KOPT-K1 (cell line): ENCODE data around the gene SPEN.
"Not testable (repeated sequence)": the region's sequence is repeated elsewhere in the genome, so short reads cannot be mapped to it uniquely, and the experiment has no call there.

Experiments used
- H3K27ac ChIP-seq: fragments of 200-600 bp; sonication (generic); 2 replicates; pipeline ENCODE4 v1.5.1; 2016; ENCODE audit warnings: antibody characterized with exemption, mild to moderate bottlenecking, low read depth, low read length; ENCODE audit not compliant: poor library complexity, severe bottlenecking
- H3K36me3 ChIP-seq: fragments of 200-600 bp; sonication (generic); 2 replicates; pipeline ENCODE4 v1.5.1; 2017; ENCODE audit warnings: antibody characterized with exemption, mild to moderate bottlenecking, low read length, moderate library complexity; ENCODE audit not compliant: insufficient read depth
- H3K9me3 ChIP-seq: fragments of 200-600 bp; sonication (generic); 2 replicates; pipeline ENCODE4 v1.5.1; 2017; ENCODE audit warnings: antibody characterized with exemption, low read length, mild to moderate bottlenecking; ENCODE audit not compliant: insufficient read depth, poor library complexity, severe bottlenecking

SPEN gene

DNA sequence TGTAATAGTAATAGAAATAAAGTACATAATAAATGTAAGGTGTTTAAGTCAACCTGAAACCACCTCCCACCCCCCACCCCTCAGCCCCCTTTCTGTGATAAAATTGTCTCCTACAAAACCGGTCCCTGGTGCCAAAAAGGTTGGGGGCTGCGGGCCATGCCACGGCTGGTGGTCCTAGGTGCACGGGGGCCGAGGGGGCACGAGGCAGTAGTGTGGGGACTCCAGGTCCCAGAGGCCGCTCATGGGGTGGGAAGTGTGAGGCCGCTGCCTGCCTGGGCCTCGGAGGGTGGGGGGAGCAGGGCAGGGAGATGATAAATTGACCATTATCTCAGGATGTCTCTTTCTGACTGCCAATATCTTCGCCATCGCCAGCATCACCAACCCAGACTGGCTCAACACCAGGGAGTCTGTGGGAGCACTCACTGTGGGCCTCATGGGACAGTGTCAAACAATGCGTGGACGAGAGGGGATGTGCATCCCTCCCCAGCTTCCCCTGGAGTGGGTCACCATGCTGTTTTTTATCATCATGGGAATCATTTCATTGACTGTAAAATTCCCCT, 121.9 kb downstream of the SPEN start:
- Histone ChIP-seq H3K36me3 (peaks cover 75% of the 10 kb centered on the region), H3K9me3 (no peaks in the 10 kb centered on the region), H3K27ac (no peak overlapping the region)

DNA sequence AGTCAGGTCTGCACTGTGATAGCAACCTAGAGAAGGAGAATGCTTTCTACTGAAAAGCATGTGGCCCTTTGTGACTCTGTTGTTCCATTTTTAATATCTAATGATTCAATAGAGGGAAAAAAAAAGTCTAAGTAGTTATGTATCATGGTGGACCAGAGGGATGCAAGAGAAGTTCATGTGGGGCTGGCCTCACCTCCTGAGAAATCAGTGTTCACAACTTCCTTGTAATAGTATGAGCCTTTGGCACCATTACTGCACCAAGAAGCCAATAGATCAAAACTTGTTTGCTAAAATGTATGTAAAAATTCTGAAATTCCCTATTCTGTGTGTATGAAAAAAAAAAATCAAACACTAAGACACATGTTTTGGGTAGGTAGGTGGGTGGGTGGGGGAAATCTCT, 123.4 kb downstream of the SPEN start:
- no peak overlapping the region for H3K27ac ChIP-seq
- H3K9me3 ChIP-seq: no peaks in the 10 kb centered on the region
- H3K36me3 ChIP-seq: peaks cover 69% of the 10 kb centered on the region

DNA sequence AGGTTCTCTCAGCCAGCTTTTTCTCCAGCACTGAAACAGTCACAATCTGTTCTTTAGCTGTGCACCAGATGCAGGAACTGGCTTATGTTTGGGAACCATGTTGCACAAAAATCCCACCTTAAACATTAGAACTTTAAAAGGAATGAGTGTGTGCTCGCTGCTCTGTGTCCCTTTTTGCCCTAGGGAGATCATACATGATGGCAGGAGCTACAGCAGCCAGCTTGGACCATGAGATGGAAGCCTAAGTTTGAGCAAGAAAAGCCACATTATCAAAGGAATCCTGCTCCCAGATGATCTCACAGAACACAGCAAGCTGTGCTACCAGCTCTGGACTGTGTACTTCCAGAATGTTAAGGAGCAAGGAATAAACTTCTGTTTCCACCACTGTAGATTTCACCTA, 124.9 kb downstream of the SPEN start:
- Histone ChIP-seq H3K9me3 (peaks cover 6% of the 10 kb centered on the region), H3K36me3 (peaks cover 56% of the 10 kb centered on the region)

DNA sequence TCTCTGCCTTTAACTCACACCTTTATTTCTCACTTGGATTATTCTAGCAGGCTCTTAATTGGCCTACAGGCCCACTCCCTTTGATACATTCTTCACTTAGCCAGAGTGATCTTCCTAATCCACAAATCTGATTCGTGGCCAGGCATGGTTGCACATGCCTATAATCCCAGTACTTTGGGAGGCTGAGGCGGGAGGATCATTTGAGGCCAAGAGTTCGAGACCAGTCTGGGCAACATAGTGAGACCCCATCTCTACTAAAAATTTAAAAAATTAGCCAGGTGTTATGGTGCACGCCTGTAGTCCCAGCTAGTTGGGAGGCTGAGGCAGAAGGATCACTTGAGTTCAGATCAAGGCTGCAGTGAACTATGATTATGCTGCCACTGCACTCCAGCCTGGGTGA, 126.3 kb downstream of the SPEN start:
- peaks cover 44% of the 10 kb centered on the region for H3K36me3 ChIP-seq
- peaks cover 6% of the 10 kb centered on the region for H3K9me3 ChIP-seq
- H3K27ac ChIP-seq: no peak overlapping the region

More for the DNA sequence above, 124.9 kb downstream of the SPEN start:
- no peak overlapping the region for H3K27ac ChIP-seq

DNA sequence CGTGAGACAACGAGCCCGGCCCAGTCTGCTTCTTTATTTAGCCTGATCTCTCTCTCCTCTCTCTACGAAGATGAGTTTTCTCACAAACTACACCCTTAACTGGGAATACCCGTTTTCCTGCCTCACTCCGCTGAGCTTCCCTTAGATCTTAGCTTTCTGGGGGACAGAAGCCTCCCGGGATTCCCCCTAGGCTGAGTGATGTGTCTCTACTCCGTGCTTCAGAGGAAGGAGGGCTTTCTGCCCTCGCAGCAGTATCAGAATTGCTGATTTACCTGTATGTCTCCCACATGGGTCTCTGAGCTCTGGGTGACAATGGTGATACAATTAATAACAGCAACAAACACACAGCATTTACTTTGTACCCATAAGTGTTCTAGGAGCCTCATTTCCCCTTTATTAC, 127.3 kb downstream of the SPEN start:
- peaks cover 6% of the 10 kb centered on the region for H3K9me3 ChIP-seq
- peaks cover 33% of the 10 kb centered on the region for H3K36me3 ChIP-seq
- H3K27ac ChIP-seq: peak overlapping the region; percentile 75

DNA sequence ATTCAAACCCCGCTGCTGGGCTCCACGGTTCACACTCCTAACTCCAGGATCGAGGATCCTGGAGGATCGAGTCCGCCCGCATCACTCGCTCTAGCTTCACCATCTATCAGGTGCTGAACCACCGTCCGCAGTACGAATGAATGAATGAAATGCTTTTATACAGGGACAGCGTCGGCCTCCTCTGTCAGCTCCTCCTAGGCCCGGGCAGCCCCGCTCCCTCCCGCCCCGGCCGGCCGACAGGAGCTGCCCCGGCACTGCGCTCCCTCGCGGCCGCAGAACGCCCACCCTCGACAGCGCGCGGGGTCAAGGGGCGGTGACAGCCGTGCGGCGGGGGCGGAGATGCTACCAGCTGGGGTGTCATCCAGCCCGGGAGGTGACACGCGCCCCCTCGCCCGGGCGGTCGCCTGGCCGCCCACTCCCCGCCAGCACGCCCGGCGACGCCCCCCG, 127.9 kb downstream of the SPEN start:
- peak overlapping the region; percentile 75 for H3K27ac ChIP-seq
- peaks cover 6% of the 10 kb centered on the region for H3K9me3 ChIP-seq
- peaks cover 28% of the 10 kb centered on the region for H3K36me3 ChIP-seq

DNA sequence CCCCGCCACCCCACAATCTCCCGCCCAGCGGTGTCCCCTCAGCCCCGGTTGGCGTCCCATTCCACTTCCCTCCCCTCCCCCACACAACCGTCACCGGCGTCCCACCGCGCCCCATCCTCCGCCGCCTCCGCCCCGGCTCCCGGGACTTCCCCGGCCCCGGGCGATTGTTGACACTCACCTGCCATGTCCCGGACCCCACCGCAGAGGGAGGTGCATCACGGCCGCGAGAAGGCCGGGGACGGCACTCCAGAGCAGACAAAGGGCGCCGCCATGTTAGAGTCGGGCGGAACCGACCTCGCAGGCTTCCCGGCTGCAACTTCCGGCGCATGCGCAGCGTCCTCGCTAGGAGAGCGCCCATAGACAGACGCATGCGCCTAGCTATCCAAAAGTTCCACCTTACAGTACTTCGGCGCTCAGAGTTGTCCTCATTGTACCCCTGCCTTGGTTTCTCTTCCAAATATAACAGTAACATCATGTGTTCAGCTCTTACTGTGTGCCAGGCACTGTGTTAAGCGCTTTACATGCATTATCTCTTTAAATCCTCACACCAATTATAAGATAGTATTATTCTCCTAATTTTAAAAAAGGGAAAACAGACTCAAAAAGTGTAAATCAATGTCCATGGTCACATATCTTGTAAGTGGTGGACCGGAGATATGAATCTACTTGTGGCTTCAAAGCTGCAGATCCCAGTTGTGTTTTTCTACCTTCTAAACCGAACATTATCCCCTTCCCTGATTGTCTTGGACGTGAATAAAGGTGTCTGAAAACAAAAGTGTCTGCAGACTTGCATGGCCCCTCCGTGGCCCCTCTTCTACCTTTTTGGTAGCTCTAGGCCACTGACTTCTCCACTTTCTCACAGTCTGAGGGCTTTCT, 128.5 kb downstream of the SPEN start, which contains the start of gene ZBTB17:
Gene ZBTB17, minus strand, starts transcription at position 297 of the 876 bp plus-strand sequence. CDS start 27,606 bp downstream, outside the sequence.
- Histone ChIP-seq H3K9me3 (peaks cover 6% of the 10 kb centered on the region), H3K27ac (peak within 1 kb of the TSS; percentile 75), H3K36me3 (peaks cover 21% of the 10 kb centered on the region)

DNA sequence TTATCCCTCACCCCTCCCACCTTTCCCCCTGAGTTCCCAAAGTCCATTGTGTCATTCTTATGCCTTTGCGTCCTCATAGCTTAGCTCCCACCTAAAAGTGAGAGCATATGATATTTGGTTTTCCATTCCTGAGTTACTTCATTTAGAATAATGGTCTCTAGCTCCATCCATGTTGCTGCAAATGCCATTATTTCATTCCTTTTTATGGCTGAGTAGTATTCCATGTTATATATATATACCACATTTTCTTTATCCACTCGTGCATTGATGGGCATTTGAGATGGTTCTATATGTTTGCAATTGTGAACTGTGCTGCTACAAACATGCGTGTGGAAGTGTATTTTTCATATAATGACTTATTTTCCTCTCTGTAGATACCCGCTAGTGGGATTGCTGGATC, 130.4 kb downstream of the SPEN start:
- not testable (repeated sequence) for H3K36me3 ChIP-seq, H3K27ac ChIP-seq
- peaks cover 19% of the 10 kb centered on the region for H3K9me3 ChIP-seq

DNA sequence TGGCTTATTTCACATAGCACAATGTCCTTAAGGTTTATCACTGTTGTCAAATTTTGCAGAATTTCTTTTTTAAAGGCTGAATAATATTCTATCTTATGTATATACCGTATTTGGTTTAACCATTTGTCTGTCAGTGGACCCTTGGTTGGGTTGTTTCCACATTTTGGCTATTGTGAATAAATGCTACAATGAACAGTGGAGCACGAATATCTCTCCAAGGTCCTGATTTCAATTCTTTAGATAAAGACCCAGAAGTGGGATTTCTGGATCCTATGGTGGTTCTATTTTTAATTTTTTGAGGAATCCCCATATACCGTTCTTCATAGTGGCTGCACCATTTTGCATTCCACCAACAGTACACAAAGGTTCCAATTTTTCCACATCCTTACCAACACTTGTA, 134.2 kb downstream of the SPEN start:
- Histone ChIP-seq H3K27ac (no peak overlapping the region), H3K36me3 (no peaks in the 10 kb centered on the region), H3K9me3 (peaks cover 18% of the 10 kb centered on the region)

DNA sequence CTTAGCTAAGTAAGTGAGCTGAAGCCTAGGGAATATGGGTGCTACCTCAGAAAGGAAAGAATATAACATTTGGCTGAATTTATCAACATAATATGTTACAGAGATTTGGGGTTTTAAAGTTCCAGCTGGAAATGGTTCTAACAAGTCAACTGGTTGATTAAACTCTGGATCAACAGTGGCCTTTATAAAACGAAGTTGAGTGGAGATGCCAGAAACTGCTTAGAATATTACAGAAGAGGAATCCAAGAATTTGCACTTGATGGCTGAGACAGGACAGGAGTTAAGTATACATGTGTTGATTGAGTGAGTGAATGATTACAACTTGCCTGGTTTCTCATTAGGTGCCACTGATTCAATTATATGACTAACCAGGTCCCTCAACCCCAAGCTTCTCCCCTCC, 135.8 kb downstream of the SPEN start:
- no peaks in the 10 kb centered on the region for H3K36me3 ChIP-seq
- H3K27ac ChIP-seq: no peak overlapping the region
- H3K9me3 ChIP-seq: peaks cover 17% of the 10 kb centered on the region

DNA sequence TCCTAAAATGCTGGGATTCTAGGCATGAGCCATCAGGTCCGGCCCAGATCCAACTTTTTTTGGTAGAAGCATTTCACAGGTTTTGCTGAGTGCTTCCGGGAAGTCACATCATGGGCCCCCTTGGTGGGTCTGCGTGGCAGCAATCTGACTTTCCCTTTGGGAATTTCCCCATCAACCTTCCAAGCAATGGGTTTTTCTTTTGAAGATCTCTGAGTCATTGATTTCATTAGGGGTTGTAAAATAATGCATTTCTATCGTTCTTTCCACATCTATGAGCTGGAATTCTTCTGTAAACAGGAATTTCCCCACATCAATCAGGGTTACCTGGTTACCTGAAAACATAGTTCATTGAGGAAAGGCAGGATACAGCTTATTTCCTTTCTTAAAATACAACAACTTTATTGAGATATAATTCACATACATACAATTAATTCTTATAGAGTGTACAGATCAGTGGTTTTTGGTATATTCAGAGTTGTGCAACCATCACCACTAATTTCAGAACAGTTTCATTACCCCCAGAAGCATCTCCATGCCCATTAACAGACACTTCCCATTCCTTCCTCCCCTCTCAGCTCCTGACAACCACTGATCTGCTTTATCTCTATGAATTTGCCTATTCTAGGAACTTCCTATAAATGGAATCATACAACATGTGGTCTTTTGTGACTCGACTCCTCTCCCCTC, 138.2 kb downstream of the SPEN start:
- no peak overlapping the region for H3K27ac ChIP-seq
- H3K9me3 ChIP-seq: peaks cover 17% of the 10 kb centered on the region
- H3K36me3 ChIP-seq: no peaks in the 10 kb centered on the region

DNA sequence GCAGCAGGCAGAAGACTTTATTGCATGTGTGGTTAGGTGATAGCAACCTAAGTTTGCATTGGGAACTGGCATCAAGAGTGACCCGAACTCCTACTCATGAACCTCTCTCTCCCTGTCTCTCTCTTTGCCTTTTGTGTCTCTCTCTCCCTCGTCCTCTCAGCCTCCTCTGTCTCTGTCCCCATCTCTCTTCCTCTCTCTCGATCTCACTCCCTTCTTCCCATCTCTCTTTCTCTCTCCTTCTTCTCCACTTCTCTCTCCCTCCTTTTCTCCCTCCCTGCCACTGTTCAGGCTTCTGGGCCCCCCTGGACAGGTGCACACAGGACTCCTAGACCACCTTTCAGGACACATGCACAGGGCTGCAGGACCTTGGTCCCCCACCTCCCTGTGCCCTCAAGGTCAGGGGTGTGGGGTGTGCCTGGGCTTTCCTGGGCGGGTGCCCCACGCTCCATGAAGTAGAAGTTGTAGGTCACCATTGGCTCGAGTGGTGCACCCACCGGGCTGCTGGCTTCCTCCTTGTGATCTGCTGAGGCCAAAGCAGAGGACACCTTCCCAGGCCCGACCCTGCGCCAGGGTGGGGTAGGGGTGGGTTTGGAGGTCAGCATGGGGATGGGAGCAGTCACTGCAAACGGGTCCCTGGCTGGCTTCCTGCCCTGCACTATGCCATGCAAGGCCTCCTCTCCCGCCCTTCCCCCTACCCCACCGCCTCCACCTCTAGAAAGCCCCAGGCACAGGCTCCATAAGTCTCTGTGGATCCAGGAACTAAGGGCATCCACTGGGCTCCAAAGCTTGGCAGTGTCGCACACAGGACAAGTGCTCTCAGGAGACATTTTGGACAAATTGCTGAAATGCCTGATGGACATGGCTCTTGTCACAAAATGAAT, 141.6 kb downstream of the SPEN start:
- H3K36me3 ChIP-seq: no peaks in the 10 kb centered on the region

DNA sequence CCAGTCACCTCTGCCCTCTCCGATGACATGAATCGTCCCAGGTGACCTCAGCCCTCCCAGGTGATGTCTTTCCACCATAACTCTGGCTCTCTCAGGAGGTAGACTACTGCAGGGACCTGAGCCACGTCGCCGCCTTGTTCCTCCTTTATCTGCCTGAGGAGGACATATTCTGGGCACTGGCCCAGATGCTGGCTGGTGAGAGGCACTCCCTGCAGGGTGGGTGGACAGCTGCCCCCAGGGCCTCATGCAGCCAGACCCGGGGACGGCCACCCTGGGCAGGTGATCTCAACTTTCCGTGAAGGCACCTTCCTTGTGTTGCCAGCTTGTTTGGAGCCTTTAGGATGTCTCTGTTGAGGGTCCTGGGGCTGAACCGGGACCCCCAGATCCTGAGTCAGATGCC, 142.3 kb downstream of the SPEN start:
- no peak overlapping the region for H3K27ac ChIP-seq
- H3K36me3 ChIP-seq: no peaks in the 10 kb centered on the region
- H3K9me3 ChIP-seq: no peaks in the 10 kb centered on the region

More for the DNA sequence above, 141.6 kb downstream of the SPEN start:
- Histone ChIP-seq H3K9me3 (no peaks in the 10 kb centered on the region), H3K27ac (no peak overlapping the region)
